ENCODE results near the gene CALU. TPM values are rescaled to one million over a fixed set of nuclear protein-coding genes. Genes with fewer than 3 reads are reported as not detected.

CALU gene
- total and polyA plus RNA-seq, 10 of the 15 experiments (the other 5 are each of a cell fraction or from before 2014, with no cell fraction given), result 31.2 to 75.6 (median 42.1) TPM

DNA sequence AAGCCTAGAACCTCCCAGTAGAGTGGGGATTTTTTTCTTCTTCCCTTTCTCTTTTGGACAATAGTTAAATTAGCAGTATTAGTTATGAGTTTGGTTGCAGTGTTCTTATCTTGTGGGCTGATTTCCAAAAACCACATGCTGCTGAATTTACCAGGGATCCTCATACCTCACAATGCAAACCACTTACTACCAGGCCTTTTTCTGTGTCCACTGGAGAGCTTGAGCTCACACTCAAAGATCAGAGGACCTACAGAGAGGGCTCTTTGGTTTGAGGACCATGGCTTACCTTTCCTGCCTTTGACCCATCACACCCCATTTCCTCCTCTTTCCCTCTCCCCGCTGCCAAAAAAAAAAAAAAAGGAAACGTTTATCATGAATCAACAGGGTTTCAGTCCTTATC is 31.1 kb downstream of the CALU start (continued):
- TF ChIP-seq, protein P1, sequence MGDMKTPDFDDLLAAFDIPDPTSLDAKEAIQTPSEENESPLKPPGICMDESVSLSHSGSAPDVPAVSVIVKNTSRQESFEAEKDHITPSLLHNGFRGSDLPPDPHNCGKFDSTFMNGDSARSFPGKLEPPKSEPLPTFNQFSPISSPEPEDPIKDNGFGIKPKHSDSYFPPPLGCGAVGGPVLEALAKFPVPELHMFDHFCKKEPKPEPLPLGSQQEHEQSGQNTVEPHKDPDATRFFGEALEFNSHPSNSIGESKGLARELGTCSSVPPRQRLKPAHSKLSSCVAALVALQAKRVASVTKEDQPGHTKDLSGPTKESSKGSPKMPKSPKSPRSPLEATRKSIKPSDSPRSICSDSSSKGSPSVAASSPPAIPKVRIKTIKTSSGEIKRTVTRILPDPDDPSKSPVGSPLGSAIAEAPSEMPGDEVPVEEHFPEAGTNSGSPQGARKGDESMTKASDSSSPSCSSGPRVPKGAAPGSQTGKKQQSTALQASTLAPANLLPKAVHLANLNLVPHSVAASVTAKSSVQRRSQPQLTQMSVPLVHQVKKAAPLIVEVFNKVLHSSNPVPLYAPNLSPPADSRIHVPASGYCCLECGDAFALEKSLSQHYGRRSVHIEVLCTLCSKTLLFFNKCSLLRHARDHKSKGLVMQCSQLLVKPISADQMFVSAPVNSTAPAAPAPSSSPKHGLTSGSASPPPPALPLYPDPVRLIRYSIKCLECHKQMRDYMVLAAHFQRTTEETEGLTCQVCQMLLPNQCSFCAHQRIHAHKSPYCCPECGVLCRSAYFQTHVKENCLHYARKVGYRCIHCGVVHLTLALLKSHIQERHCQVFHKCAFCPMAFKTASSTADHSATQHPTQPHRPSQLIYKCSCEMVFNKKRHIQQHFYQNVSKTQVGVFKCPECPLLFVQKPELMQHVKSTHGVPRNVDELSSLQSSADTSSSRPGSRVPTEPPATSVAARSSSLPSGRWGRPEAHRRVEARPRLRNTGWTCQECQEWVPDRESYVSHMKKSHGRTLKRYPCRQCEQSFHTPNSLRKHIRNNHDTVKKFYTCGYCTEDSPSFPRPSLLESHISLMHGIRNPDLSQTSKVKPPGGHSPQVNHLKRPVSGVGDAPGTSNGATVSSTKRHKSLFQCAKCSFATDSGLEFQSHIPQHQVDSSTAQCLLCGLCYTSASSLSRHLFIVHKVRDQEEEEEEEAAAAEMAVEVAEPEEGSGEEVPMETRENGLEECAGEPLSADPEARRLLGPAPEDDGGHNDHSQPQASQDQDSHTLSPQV (IDR thresholded peaks at IDR 0.05), result no peak
- TF ChIP-seq SPI1 (IDR thresholded peaks at IDR 0.05; ENCODE audit: borderline replicate concordance, insufficient read depth, low read depth, low read length), result no peak
- no peak for TF ChIP-seq ZNF384 (IDR thresholded peaks at IDR 0.05; ENCODE audit: borderline replicate concordance, low read depth, low read length)

DNA sequence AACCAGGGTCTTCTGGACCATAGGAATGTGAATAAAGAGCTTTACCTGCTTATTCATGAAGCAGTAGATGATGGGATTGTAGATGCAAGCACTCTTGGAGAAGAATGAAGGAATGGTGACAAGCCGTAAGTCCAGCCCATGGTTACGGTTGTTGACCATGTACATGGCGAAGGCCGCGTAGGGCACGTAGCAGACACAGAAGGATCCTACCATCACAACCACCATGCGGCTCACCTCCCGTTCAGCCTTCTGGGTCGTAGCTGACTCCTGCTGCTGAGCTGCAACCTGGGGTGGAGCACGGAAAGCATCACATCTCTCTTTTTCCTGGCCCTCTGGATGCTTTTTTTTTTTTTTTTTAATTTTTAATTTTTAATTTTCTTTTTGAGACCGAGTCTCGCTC is 34.4 kb downstream of the CALU start:
- BruUV-seq (replicated peaks), result no TSS peak
- RAD21 ChIA-PET (ENCODE audit: unreplicated experiment), result no interaction called here
- FAIRE-seq (no peak), DNase-seq (ENCODE audit: low read depth, low spot score) (no peak), ATAC-seq (no peak)
- in situ Hi-C loops (cut with MboI), result no loop called here
- H3K4me3 ChIP-seq, result no peak overlapping the region
- over 99% methylated on average over 12 of the region's 12 CpGs for WGBS (ENCODE audit: insufficient coverage, insufficient replicate concordance, low lambda C conversion rate, missing lambda C conversion rate)
- SMC1A ChIA-PET (ENCODE audit: uncharacterized antibody, unreplicated experiment), result interaction anchor here (0.6 to 0.9 kb wide), 2 partner anchors 16 to 219 kb away, joined by 3 to 4 read pairs; no protein-coding TSS in a partner anchor
- POLR2A ChIA-PET, result no interaction called here
- H3K9ac ChIP-seq (ENCODE audit: control insufficient read depth, insufficient read depth, low read length), result no peak overlapping the region
- H3K4me1 ChIP-seq (ENCODE audit: control insufficient read depth, insufficient read depth, low read length), result no peaks in the 10 kb centered on the region
- intact Hi-C loops (cut with micrococcal nuclease; ENCODE audit: unreplicated experiment), result no loop called here
- H3K9me3 ChIP-seq (replicated peaks; ENCODE audit: control insufficient read depth, insufficient read depth, low read length), result no peaks in the 10 kb centered on the region; the same call in 2 of the 3 replicates
- no peaks in the 10 kb centered on the region for H3K27me3 ChIP-seq (replicated peaks in 1 of 2; ENCODE audit: control insufficient read depth in 2 of 2, insufficient read depth in 2 of 2, low read length in 1 of 2)
- CTCF ChIA-PET, result interaction anchor here (1.6 kb wide), 1 partner anchor 33 kb away, joined by 3 read pairs; no protein-coding TSS in a partner anchor
- no peak overlapping the region for H2AFZ ChIP-seq (ENCODE audit: control insufficient read depth, low read depth, low read length)
- TF ChIP-seq POLR2A (IDR thresholded peaks at IDR 0.05; ENCODE audit: low read depth, low read length), result peak; percentile 57
- TF ChIP-seq NFIC (IDR thresholded peaks at IDR 0.05; ENCODE audit: low read depth, low read length), result no peak
- H3K4me2 ChIP-seq (ENCODE audit: control insufficient read depth, insufficient read depth), result no peak overlapping the region
- peaks cover 4 to 13% of the 10 kb centered on the region in 2 experiments for H3K36me3 ChIP-seq (ENCODE audit: control insufficient read depth in 2 of 2, insufficient read depth in 2 of 2, low read length in 1 of 2)
- H4K20me1 ChIP-seq (ENCODE audit: control insufficient read depth, insufficient read depth), result no peaks in the 10 kb centered on the region
- H3K27ac ChIP-seq (ENCODE audit: control insufficient read depth, insufficient read depth), result no peak overlapping the region
- H3K79me2 ChIP-seq (ENCODE audit: control insufficient read depth, insufficient read depth, low read length), result no peaks in the 10 kb centered on the region
